ENCODE results near the gene PTGER4. TPM values are rescaled to one million over a fixed set of nuclear protein-coding genes. Genes with fewer than 3 reads are reported as not detected.
"Not testable (repeated sequence)": the region's sequence is repeated elsewhere in the genome, so short reads cannot be mapped to it uniquely, and the experiment has no call there.

The PTGER4 gene
- total RNA-seq, 3 donors from 2014 or later, result 20.5 to 31.5 (median 27.5) TPM

GRCh38 chr5:40653221-40654022 is 26.3 kb upstream of the PTGER4 start:
- TF ChIP-seq CTCF (IDR thresholded peaks at IDR 0.05) (no peak), POLR2A (IDR thresholded peaks at IDR 0.05) (no peak), POLR2AphosphoS5 (IDR thresholded peaks at IDR 0.05) (no peak)
- Histone ChIP-seq H3K36me3 (no peaks in the 10 kb centered on the region), H3K27ac (no peak overlapping the region), H3K4me3 (no peak overlapping the region), H3K4me1 (no peaks in the 10 kb centered on the region), H3K27me3 (no peaks in the 10 kb centered on the region), H3K9me3 (no peaks in the 10 kb centered on the region)
- no peak for DNase-seq (ENCODE audit: low spot score in 2 of 2)
- intact Hi-C loops (cut with DNase I; ENCODE audit: low total_unique reads), result no loop called here

- Histone ChIP-seq H3K4me3 (no peak overlapping the region), H3K4me1 (no peaks in the 10 kb centered on the region), H3K36me3 (no peaks in the 10 kb centered on the region), H3K27me3 (no peaks in the 10 kb centered on the region), H3K27ac (no peak overlapping the region), H3K9me3 (no peaks in the 10 kb centered on the region)
- no peak for TF ChIP-seq POLR2A (IDR thresholded peaks at IDR 0.05)
- TF ChIP-seq POLR2AphosphoS5 (IDR thresholded peaks at IDR 0.05), result no peak
- TF ChIP-seq CTCF (IDR thresholded peaks at IDR 0.05), result no peak
- intact Hi-C loops (cut with DNase I; ENCODE audit: low total_unique reads), result no loop called here
- DNase-seq (ENCODE audit: low spot score in 2 of 2), result no peak
Measured at GRCh38 chr5:40654377-40654991, 25.2 kb upstream of the PTGER4 start.

GRCh38 chr5:40655138-40655537 is 24.6 kb upstream of the PTGER4 start:
- H3K36me3 ChIP-seq, result no peaks in the 10 kb centered on the region
- H3K4me1 ChIP-seq, result no peaks in the 10 kb centered on the region
- intact Hi-C loops (cut with DNase I; ENCODE audit: low total_unique reads), result no loop called here
- DNase-seq (ENCODE audit: low spot score in 2 of 2), result no peak
- no peak overlapping the region for H3K4me3 ChIP-seq
- H3K9me3 ChIP-seq, result no peaks in the 10 kb centered on the region
- H3K27ac ChIP-seq, result no peak overlapping the region
- H3K27me3 ChIP-seq, result no peaks in the 10 kb centered on the region
- TF ChIP-seq CTCF (IDR thresholded peaks at IDR 0.05), result no peak
- TF ChIP-seq POLR2AphosphoS5 (IDR thresholded peaks at IDR 0.05), result no peak
- no peak for TF ChIP-seq POLR2A (IDR thresholded peaks at IDR 0.05)

- H3K9me3 ChIP-seq; H3K27ac ChIP-seq; H3K4me3 ChIP-seq; H3K27me3 ChIP-seq; DNase-seq (ENCODE audit: low spot score in 2 of 2); H3K36me3 ChIP-seq; H3K4me1 ChIP-seq; intact Hi-C loops (cut with DNase I; ENCODE audit: low total_unique reads): not testable (repeated sequence)
Measured at GRCh38 chr5:40656091-40656490, 23.6 kb upstream of the PTGER4 start.

- H3K27me3 ChIP-seq, result no peaks in the 10 kb centered on the region
- H3K4me3 ChIP-seq, result no peak overlapping the region
- no peaks in the 10 kb centered on the region for H3K36me3 ChIP-seq
- no peaks in the 10 kb centered on the region for H3K9me3 ChIP-seq
- no peaks in the 10 kb centered on the region for H3K4me1 ChIP-seq
- no peak for DNase-seq (ENCODE audit: low spot score in 2 of 2)
- no peak for TF ChIP-seq CTCF (IDR thresholded peaks at IDR 0.05)
- no peak for TF ChIP-seq POLR2A (IDR thresholded peaks at IDR 0.05)
- no peak for TF ChIP-seq POLR2AphosphoS5 (IDR thresholded peaks at IDR 0.05)
- intact Hi-C loops (cut with DNase I; ENCODE audit: low total_unique reads), result no loop called here
- H3K27ac ChIP-seq, result no peak overlapping the region
Measured at GRCh38 chr5:40656766-40657165, 22.9 kb upstream of the PTGER4 start.
